SH-SY5Y (cell line): ENCODE measurements around the gene GLS.

Source experiments
- GATA2 ChIP-seq: IDR thresholded peaks from 2 replicates; pipeline ENCODE4 v1.6.1; 2011; ENCODE audit warnings: mild to moderate bottlenecking, low read depth, low read length
- GATA3 ChIP-seq: IDR thresholded peaks from 2 replicates; pipeline ENCODE4 v1.6.1; 2011; ENCODE audit warnings: low read depth, mild to moderate bottlenecking, low read length, moderate library complexity

DNA sequence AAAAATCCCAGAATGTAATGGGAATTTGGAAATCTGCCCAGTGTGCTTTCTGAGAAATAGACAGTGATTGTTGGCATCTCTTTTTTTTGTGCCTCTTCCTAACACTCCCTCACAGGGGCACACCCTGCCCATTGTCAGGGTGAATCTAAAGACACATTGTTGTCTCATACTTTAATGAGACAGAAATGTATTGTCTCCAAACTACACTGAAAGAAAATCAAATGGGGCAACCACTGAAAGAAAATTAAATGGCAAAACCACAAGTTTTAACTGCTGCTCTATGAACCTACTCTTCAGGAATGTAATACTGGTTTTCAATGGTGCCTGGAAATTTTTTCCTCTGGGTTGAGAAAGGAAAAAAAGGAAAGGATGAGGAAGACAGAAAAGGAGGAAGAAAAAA lies 43.2 kb upstream of the GLS start:
- TF ChIP-seq GATA2 (no peak), GATA3 (no peak)
